K562 (cell line): ENCODE measurements around the gene SLC18A3. TPM values are rescaled to one million over a fixed set of nuclear protein-coding genes. Genes with fewer than 3 reads are reported as not detected.
A peak's percentile ranks its signal among the peaks of the same experiment; 100 is the strongest.

Source experiments
- CBFA2T2 ChIP-seq: fragments of 450-650 bp; conservative IDR thresholded peaks from 2 replicates; pipeline ENCODE4 v1.6.1; 2017; ENCODE audit warnings: mild to moderate bottlenecking
- CHAMP1 ChIP-seq: fragments of 450-650 bp; IDR thresholded peaks from 2 replicates; pipeline ENCODE4 v1.6.1; 2016; ENCODE audit warnings: mild to moderate bottlenecking
- GABPA ChIP-seq: fragments of 200-800 bp; sonication (Bioruptor generic); conservative IDR thresholded peaks from 2 replicates; pipeline ENCODE4 v1.6.1; 2016; ENCODE audit warnings: low read depth, missing genetic modification characterization, missing compliant biosample characterization
- GATAD2B ChIP-seq: fragments of 450-650 bp; IDR thresholded peaks from 2 replicates; pipeline ENCODE4 v1.6.1; 2017; ENCODE audit warnings: mild to moderate bottlenecking, borderline replicate concordance
- HDAC2 ChIP-seq: fragments of 450-650 bp; IDR thresholded peaks from 2 replicates; pipeline ENCODE4 v1.6.1; 2016; ENCODE audit warnings: mild to moderate bottlenecking
- HMBOX1 ChIP-seq: sonication (generic); IDR thresholded peaks from 2 replicates; pipeline ENCODE4 v1.6.1; 2016
- KAT7 ChIP-seq: sonication (generic); formaldehyde crosslinking; IDR thresholded peaks from 2 replicates; pipeline ENCODE4 v1.8.0; 2022; ENCODE audit warnings: missing genetic modification reagents, mild to moderate bottlenecking, borderline replicate concordance
- KAT8 ChIP-seq: fragments of 450-650 bp; IDR thresholded peaks from 2 replicates; pipeline ENCODE4 v1.6.1; 2016; ENCODE audit warnings: low read depth, mild to moderate bottlenecking
- LEF1 ChIP-seq: fragments of 450-650 bp; IDR thresholded peaks from 2 replicates; pipeline ENCODE4 v1.6.1; 2016; ENCODE audit warnings: mild to moderate bottlenecking
- MECOM ChIP-seq: fragments of 250-450 bp; sonication (Bioruptor Pico); IDR thresholded peaks from 2 replicates; pipeline ENCODE4 v1.8.0; 2022; ENCODE audit warnings: inconsistent platforms
- MIER1 ChIP-seq: fragments of 450-650 bp; IDR thresholded peaks from 2 replicates; pipeline ENCODE4 v1.6.1; 2016; ENCODE audit warnings: antibody characterized with exemption, mild to moderate bottlenecking, low read depth
- PRMT5 ChIP-seq: sonication (generic); formaldehyde crosslinking; IDR thresholded peaks from 2 replicates; pipeline ENCODE4 v1.5.0; 2020; ENCODE audit warnings: missing genetic modification reagents
- PRPF4 ChIP-seq: fragments of 200-400 bp; formaldehyde crosslinking; IDR thresholded peaks from one replicate; pipeline ENCODE4 v1.6.1; 2017; ENCODE audit warnings: low read length, low read depth, mild to moderate bottlenecking; ENCODE audit not compliant: insufficient read depth, poor library complexity, severe bottlenecking
- SAP30 ChIP-seq: fragments of 200-600 bp; sonication (generic); IDR thresholded peaks from 2 replicates; pipeline ENCODE4 v1.6.1; 2012; ENCODE audit warnings: borderline replicate concordance, low read depth, mild to moderate bottlenecking, moderate library complexity, low read length, control low read depth, inconsistent platforms; ENCODE audit not compliant: insufficient read depth, poor library complexity, severe bottlenecking
- SIN3B ChIP-seq: fragments of 450-650 bp; IDR thresholded peaks from 2 replicates; pipeline ENCODE4 v1.6.1; 2017; ENCODE audit warnings: low read depth, mild to moderate bottlenecking, moderate library complexity
- SLC30A9 ChIP-seq: fragments of 250-450 bp; sonication (Bioruptor Pico); IDR thresholded peaks from 2 replicates; pipeline ENCODE4 v1.8.0; 2022; ENCODE audit warnings: mild to moderate bottlenecking, moderate library complexity
- SMARCA5 ChIP-seq: fragments of 450-650 bp; IDR thresholded peaks from 2 replicates; pipeline ENCODE4 v1.6.1; 2016
- TEAD1 ChIP-seq, 2 experiments: fragments of 450-650 bp in 1 of 2; sonication (generic) in 1 of 2; formaldehyde crosslinking; IDR thresholded peaks; 2 replicates each; pipeline versions ENCODE4 v1.4.0 to v1.8.0; 2020 to 2022; ENCODE audit warnings: mild to moderate bottlenecking in 2 of 2, missing genetic modification reagents in 1 of 2
- XRCC5 ChIP-seq: fragments of 200-400 bp; formaldehyde crosslinking; IDR thresholded peaks from 2 replicates; pipeline ENCODE4 v1.6.1; 2017; ENCODE audit warnings: low read depth, mild to moderate bottlenecking, low read length
- ZBED1 ChIP-seq: IDR thresholded peaks from 2 replicates; pipeline ENCODE4 v1.6.1; 2014
- ZNF12 ChIP-seq: sonication (generic); formaldehyde crosslinking; IDR thresholded peaks from 2 replicates; pipeline ENCODE4 v1.4.0; 2020; ENCODE audit warnings: mild to moderate bottlenecking, missing genetic modification reagents
- ZNF316 ChIP-seq: fragments of 450-650 bp; IDR thresholded peaks from 2 replicates; pipeline ENCODE4 v1.6.1; 2016
- polyA plus RNA-seq, 8 experiments: library from polyadenylated mRNA; depleted of rRNA in 4 of 8; stranded (reverse) in 5 of 8; unstranded in 3 of 8; fragments of >200 nt; fragmentation: Nextera tagmentation in 2 of 8; fragmentation: Illumina TruSeq in 1 of 8; extraction: Ambion mirVana in 2 of 8; extraction: Trizol in 1 of 8; gene quantifications; 2 replicates each; pipeline versions ENCODE4 v1.2.1 to v1.2.3, GENCODE V29; 2011 to 2014; ENCODE audit warnings: inconsistent platforms in 1 of 8, missing spikeins in 1 of 8
- total RNA-seq, 7 experiments: library from RNA; depleted of rRNA in 6 of 7; stranded (reverse); fragments of >200 nt in 6 of 7; fragmentation: Illumina TruSeq in 2 of 7; extraction: Trizol in 2 of 7; gene quantifications; 2 replicates each; pipeline versions ENCODE4 v1.2.1 to v1.2.3, GENCODE V29; 2011 to 2021; ENCODE audit warnings: low replicate concordance in 1 of 7
- TF ChIP-seq, protein P1 (sequence below): fragments of 450-650 bp; IDR thresholded peaks from 2 replicates; pipeline ENCODE4 v1.6.1; 2017; ENCODE audit warnings: antibody characterized with exemption, mild to moderate bottlenecking

SLC18A3 gene
- total and polyA plus RNA-seq, 9 of the 15 experiments (the other 6 are each of a cell fraction or from before 2014, with no cell fraction given): not detected

DNA sequence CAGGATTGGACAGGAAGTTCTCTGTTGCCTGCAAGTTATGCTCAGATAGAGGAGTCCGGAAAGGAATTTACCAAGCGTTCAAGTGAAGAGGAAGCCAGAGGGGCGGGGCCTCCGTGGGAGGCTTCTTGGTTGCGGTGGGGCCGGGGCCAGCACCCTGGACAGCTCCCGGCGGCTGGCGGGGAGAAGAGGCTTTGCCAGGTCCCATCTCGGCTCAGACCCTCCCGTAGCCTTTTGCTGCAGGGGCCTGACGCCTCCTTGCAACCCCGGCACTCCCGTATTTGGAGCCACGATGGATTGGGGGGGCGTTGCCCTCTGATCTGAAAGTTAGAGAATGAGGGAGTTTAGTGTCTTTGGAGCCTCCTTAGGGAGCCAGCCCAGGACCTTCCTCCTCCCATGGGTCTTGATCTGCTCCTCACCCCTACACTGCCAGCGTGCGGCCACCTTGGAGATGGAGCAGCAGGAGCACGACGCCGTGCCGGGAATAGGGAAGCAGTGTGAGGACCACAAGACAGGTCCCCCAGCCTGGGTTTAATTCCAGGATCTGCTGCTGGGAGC is 3.1 kb upstream of the SLC18A3 start (continued):
- TF ChIP-seq, protein P1, sequence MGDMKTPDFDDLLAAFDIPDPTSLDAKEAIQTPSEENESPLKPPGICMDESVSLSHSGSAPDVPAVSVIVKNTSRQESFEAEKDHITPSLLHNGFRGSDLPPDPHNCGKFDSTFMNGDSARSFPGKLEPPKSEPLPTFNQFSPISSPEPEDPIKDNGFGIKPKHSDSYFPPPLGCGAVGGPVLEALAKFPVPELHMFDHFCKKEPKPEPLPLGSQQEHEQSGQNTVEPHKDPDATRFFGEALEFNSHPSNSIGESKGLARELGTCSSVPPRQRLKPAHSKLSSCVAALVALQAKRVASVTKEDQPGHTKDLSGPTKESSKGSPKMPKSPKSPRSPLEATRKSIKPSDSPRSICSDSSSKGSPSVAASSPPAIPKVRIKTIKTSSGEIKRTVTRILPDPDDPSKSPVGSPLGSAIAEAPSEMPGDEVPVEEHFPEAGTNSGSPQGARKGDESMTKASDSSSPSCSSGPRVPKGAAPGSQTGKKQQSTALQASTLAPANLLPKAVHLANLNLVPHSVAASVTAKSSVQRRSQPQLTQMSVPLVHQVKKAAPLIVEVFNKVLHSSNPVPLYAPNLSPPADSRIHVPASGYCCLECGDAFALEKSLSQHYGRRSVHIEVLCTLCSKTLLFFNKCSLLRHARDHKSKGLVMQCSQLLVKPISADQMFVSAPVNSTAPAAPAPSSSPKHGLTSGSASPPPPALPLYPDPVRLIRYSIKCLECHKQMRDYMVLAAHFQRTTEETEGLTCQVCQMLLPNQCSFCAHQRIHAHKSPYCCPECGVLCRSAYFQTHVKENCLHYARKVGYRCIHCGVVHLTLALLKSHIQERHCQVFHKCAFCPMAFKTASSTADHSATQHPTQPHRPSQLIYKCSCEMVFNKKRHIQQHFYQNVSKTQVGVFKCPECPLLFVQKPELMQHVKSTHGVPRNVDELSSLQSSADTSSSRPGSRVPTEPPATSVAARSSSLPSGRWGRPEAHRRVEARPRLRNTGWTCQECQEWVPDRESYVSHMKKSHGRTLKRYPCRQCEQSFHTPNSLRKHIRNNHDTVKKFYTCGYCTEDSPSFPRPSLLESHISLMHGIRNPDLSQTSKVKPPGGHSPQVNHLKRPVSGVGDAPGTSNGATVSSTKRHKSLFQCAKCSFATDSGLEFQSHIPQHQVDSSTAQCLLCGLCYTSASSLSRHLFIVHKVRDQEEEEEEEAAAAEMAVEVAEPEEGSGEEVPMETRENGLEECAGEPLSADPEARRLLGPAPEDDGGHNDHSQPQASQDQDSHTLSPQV: no peak
- TF ChIP-seq SLC30A9 (CRISPR knock-in tag) (no peak), KAT7 (CRISPR knock-in tag) (no peak), SMARCA5 (no peak), HDAC2 (peak; percentile 65; the same call in 1 of the 2 replicates), SAP30 (no peak), TEAD1 (CRISPR knock-in tag; IDR thresholded peaks at IDR 0.05) (peak in 1 of 2 experiments; percentile 82; a peak in 1 of 4 replicates), GATAD2B (no peak), SIN3B (no peak), ZNF316 (no peak), ZBED1 (no peak), MIER1 (peak; percentile 98), PRMT5 (CRISPR knock-in tag) (peak; percentile 94), PRPF4 (no peak), KAT8 (no peak), MECOM (CRISPR knock-in tag) (peak; percentile 45; the same call in 1 of the 2 replicates), CBFA2T2 (no peak), XRCC5 (no peak), ZNF12 (CRISPR knock-in tag) (peak; percentile 51; the same call in 1 of the 2 replicates), LEF1 (no peak), HMBOX1 (no peak), GABPA (tag) (peak; percentile 57), CHAMP1 (peak; percentile 70; the same call in 1 of the 2 replicates)
